Activated CD4-positive, alpha-beta T cell treated with anti-CD3 and anti-CD28 coated beads, Interleukin-2, Interleukin-6, amounts not matched to agents 100 ng/mL and 50 ng/mL, durations not matched to agents 16 hours and 8 hours (primary cell): ENCODE data around the gene PIGQ.

ENCODE experiments used
- DNase-seq: peaks from one replicate; pipeline ENCODE4 v3.0.0-alpha.2; 2020

Gene PIGQ

GRCh38 chr16:630815-631405 is 61.1 kb downstream of the PIGQ start, which contains the start of gene WFIKKN1:
Gene WFIKKN1, plus strand, starts transcription at chr16:630985. Its CDS starts 269 bp downstream, at chr16:631254.
- DNase-seq: no peak

DNA sequence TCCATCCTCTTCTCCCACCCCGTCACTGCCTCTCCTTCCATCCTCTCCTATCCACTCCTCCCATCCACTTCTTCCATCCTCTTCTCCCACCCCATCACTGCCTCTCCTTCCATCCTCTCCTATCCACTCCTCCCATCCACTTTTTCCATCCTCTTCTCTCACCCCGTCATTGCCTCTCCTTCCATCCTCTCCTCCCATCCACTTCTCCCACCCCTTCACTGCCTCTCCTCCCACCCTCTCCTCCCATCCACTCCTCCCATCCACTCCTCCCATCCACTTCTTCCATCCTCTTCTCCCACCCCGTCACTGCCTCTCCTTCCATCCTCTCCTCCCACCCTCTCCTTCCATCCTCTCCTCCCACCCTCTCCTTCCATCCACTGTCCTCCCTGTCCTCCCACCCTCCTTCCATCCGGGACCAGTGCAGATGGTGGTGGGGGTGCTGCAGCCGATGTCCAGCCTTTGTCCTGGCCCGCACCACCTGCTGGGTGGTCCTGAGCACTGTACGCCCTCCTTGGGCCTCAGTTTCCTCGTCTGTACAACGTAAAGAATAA is 62.1 kb downstream of the PIGQ start:
- no peak for DNase-seq

DNA sequence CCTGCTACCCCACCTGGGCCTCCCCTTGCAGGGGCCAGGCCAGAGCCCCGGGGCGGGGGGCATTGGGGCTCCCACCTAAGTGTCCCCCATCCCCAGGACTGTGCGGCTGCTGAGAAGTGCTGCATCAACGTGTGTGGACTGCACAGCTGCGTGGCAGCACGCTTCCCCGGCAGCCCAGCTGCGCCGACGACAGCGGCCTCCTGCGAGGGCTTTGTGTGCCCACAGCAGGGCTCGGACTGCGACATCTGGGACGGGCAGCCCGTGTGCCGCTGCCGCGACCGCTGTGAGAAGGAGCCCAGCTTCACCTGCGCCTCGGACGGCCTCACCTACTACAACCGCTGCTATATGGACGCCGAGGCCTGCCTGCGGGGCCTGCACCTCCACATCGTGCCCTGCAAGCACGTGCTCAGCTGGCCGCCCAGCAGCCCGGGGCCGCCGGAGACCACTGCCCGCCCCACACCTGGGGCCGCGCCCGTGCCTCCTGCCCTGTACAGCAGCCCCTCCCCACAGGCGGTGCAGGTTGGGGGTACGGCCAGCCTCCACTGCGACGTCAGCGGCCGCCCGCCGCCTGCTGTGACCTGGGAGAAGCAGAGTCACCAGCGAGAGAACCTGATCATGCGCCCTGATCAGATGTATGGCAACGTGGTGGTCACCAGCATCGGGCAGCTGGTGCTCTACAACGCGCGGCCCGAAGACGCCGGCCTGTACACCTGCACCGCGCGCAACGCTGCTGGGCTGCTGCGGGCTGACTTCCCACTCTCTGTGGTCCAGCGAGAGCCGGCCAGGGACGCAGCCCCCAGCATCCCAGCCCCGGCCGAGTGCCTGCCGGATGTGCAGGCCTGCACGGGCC is 62.9 kb downstream of the PIGQ start:
- no peak for DNase-seq

DNA sequence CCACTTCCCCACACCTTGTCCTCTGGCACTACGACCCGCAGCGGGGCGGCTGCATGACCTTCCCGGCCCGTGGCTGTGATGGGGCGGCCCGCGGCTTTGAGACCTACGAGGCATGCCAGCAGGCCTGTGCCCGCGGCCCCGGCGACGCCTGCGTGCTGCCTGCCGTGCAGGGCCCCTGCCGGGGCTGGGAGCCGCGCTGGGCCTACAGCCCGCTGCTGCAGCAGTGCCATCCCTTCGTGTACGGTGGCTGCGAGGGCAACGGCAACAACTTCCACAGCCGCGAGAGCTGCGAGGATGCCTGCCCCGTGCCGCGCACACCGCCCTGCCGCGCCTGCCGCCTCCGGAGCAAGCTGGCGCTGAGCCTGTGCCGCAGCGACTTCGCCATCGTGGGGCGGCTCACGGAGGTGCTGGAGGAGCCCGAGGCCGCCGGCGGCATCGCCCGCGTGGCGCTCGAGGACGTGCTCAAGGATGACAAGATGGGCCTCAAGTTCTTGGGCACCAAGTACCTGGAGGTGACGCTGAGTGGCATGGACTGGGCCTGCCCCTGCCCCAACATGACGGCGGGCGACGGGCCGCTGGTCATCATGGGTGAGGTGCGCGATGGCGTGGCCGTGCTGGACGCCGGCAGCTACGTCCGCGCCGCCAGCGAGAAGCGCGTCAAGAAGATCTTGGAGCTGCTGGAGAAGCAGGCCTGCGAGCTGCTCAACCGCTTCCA is 63.7 kb downstream of the PIGQ start:
- no peak for DNase-seq
